HCT116 (cell line): ENCODE measurements around the gene CTRB2. TPM values are rescaled to one million over a fixed set of nuclear protein-coding genes. Genes with fewer than 3 reads are reported as not detected.

Experiments
- ATAC-seq: fragments of 200-7000 bp; cut with Tn5 transposase; 2 replicates; pipeline ENCODE4 v1.9.1; 2020; ENCODE audit warnings: mild to moderate bottlenecking, moderate library complexity
- BruUV-seq: library from RNA; stranded (reverse); fragments of 400-500 nt; replicated peaks from 2 replicates; lab custom pipeline; 2021; lab: Mats Ljungman, UMichigan
- CTCF ChIA-PET: fragments of 300-600 bp; sonication (Branson Sonifier 250); formaldehyde crosslinking; loops from one replicate; lab custom pipeline; 2021; ENCODE audit warnings: antibody characterized with exemption; lab: Charles Lee
- POLR2A ChIA-PET: fragments of 300-600, 350-600 bp; sonication (Branson Sonifier 250); formaldehyde crosslinking; loops from one replicate; lab custom pipeline; 2021; ENCODE audit warnings: antibody characterized with exemption; lab: Charles Lee
- RAD21 ChIA-PET, 2 experiments: fragments of 300-600 bp; sonication (Branson Sonifier 250); formaldehyde crosslinking; loops; one replicate each; lab custom pipeline; 2023; ENCODE audit warnings: low total read pairs in 2 of 2; ENCODE audit not compliant: uncharacterized antibody in 2 of 2, unreplicated experiment in 2 of 2, low non-redundant PET in 1 of 2; lab: Charles Lee
- DNase-seq: peaks from one replicate; pipeline ENCODE4 v3.0.0-alpha.2; 2010; ENCODE audit warnings: low read depth, low spot score
- H2AFZ ChIP-seq: fragments of 200-600 bp; shearing (Covaris generic), sonication (generic); 2 replicates; pipeline ENCODE4 v1.6.1; 2017; ENCODE audit warnings: low read depth, mixed run types, mixed read lengths, antibody characterized with exemption, low read length; ENCODE audit not compliant: poor library complexity, severe bottlenecking
- H3K27ac ChIP-seq: 2 replicates; pipeline ENCODE4 v1.5.1; 2012; ENCODE audit warnings: low read depth, low read length
- H3K27me3 ChIP-seq: fragments of 200-600 bp; sonication (generic); 2 replicates; pipeline ENCODE4 v1.6.1; 2016; ENCODE audit warnings: mixed run types, low read length, mixed read lengths; ENCODE audit not compliant: insufficient read depth
- H3K36me3 ChIP-seq, 2 experiments: fragments of 200-500 bp in 1 of 2; fragments of 200-600 bp in 1 of 2; sonication (Bioruptor generic) in 1 of 2; sonication (generic) in 1 of 2; 2 replicates each; pipeline versions ENCODE4 v1.5.1 to v1.6.1; 2014 to 2016; ENCODE audit warnings: low read length in 2 of 2, inconsistent platforms in 1 of 2, mixed read lengths in 1 of 2, mixed run types in 1 of 2; ENCODE audit not compliant: insufficient read depth in 2 of 2, control insufficient read depth in 1 of 2
- H3K4me1 ChIP-seq, 2 experiments: fragments of 200-600 bp in 1 of 2; sonication (generic) in 1 of 2; 2 replicates each; pipeline versions ENCODE4 v1.5.1 to v1.6.1; 2012 to 2017; ENCODE audit warnings: low read length in 2 of 2, inconsistent platforms in 1 of 2, mild to moderate bottlenecking in 1 of 2, mixed read lengths in 1 of 2, mixed run types in 1 of 2, moderate library complexity in 1 of 2; ENCODE audit not compliant: insufficient read depth in 2 of 2, control insufficient read depth in 1 of 2
- H3K4me2 ChIP-seq: fragments of 200-600 bp; sonication (generic); 2 replicates; pipeline ENCODE4 v1.6.1; 2017; ENCODE audit warnings: mixed run types, low read length, mixed read lengths
- H3K4me3 ChIP-seq, 2 experiments: fragments of 200-600 bp in 1 of 2; sonication (generic) in 1 of 2; replicated peaks in 1 of 2; 2 replicates each; pipeline ENCODE4 v1.5.1; 2011 to 2016; ENCODE audit warnings: low read length in 2 of 2, control low read depth in 1 of 2, low read depth in 1 of 2, mild to moderate bottlenecking in 1 of 2, mixed read lengths in 1 of 2, mixed run types in 1 of 2
- H3K79me2 ChIP-seq: fragments of 200-600 bp; sonication (generic); 2 replicates; pipeline ENCODE4 v1.6.1; 2017; ENCODE audit warnings: mild to moderate bottlenecking, mixed run types, low read length, moderate library complexity, mixed read lengths; ENCODE audit not compliant: insufficient read depth
- H3K9ac ChIP-seq: fragments of 200-600 bp; sonication (generic); 2 replicates; pipeline ENCODE4 v1.6.1; 2016; ENCODE audit warnings: low read length, mixed read lengths
- H3K9me2 ChIP-seq: fragments of 200-600 bp; sonication (generic), shearing (Covaris generic); 2 replicates; pipeline ENCODE4 v1.6.1; 2017; ENCODE audit warnings: mixed run types, mild to moderate bottlenecking, moderate library complexity; ENCODE audit not compliant: insufficient read depth
- H3K9me3 ChIP-seq, 2 experiments: fragments of 200-500 bp in 1 of 2; fragments of 200-600 bp in 1 of 2; sonication (Bioruptor generic) in 1 of 2; sonication (generic) in 1 of 2; 2 replicates each; pipeline ENCODE4 v1.6.1; 2014 to 2017; ENCODE audit warnings: low read length in 2 of 2, mixed read lengths in 2 of 2, inconsistent platforms in 1 of 2, low read depth in 1 of 2, mild to moderate bottlenecking in 1 of 2, mixed run types in 1 of 2, moderate library complexity in 1 of 2; ENCODE audit not compliant: control insufficient read depth in 1 of 2, insufficient read depth in 1 of 2
- H4K20me1 ChIP-seq: fragments of 200-600 bp; sonication (generic), shearing (Covaris generic); 2 replicates; pipeline ENCODE4 v1.6.1; 2017; ENCODE audit warnings: mixed run types, mild to moderate bottlenecking, moderate library complexity; ENCODE audit not compliant: insufficient read depth
- ATF3 ChIP-seq: IDR thresholded peaks from 2 replicates; pipeline ENCODE4 v1.6.1; 2012
- CEBPB ChIP-seq: IDR thresholded peaks from 2 replicates; pipeline ENCODE4 v1.6.1; 2012; ENCODE audit warnings: low read depth
- CTCF ChIP-seq, 3 experiments: fragments of 200-600 bp in 1 of 3; sonication (generic) in 1 of 3; IDR thresholded peaks in 2 of 3; conservative IDR thresholded peaks in 1 of 3; 2 replicates each; pipeline ENCODE4 v1.5.1; 2012 to 2017; ENCODE audit warnings: low read depth in 2 of 3, low read length in 2 of 3, antibody characterized with exemption in 1 of 3, borderline replicate concordance in 1 of 3, control low read depth in 1 of 3, mild to moderate bottlenecking in 1 of 3, mixed read lengths in 1 of 3, mixed run types in 1 of 3, moderate library complexity in 1 of 3; ENCODE audit not compliant: insufficient read depth in 1 of 3
- EGR1 ChIP-seq: IDR thresholded peaks from 2 replicates; pipeline ENCODE4 v1.6.1; 2012; ENCODE audit warnings: low read depth
- ELF1 ChIP-seq: IDR thresholded peaks from 2 replicates; pipeline ENCODE4 v1.6.1; 2012; ENCODE audit warnings: low read depth, borderline replicate concordance
- FOSL1 ChIP-seq: IDR thresholded peaks from 2 replicates; pipeline ENCODE4 v1.6.1; 2012; ENCODE audit warnings: low read depth
- JUND ChIP-seq: IDR thresholded peaks from 2 replicates; pipeline ENCODE4 v1.6.1; 2012
- MAX ChIP-seq: IDR thresholded peaks from 2 replicates; pipeline ENCODE4 v1.6.1; 2012
- REST ChIP-seq: IDR thresholded peaks from 2 replicates; pipeline ENCODE4 v1.6.1; 2012; ENCODE audit warnings: low read depth
- TCF7L2 ChIP-seq: IDR thresholded peaks from 2 replicates; pipeline ENCODE4 v1.7.0; 2011; ENCODE audit warnings: borderline replicate concordance, inconsistent platforms; ENCODE audit not compliant: insufficient read depth, insufficient read length; ENCODE audit errors: extremely low read depth
- ZBTB33 ChIP-seq: IDR thresholded peaks from 2 replicates; pipeline ENCODE4 v1.6.1; 2011; ENCODE audit warnings: mild to moderate bottlenecking, low read length, moderate library complexity; ENCODE audit not compliant: insufficient replicate concordance; ENCODE audit errors: extremely low read depth
- ZFX ChIP-seq: fragments of 450-650 bp; IDR thresholded peaks from 2 replicates; pipeline ENCODE4 v1.6.1; 2017
- ZNF274 ChIP-seq: fragments of 200-500 bp; sonication (Bioruptor generic); IDR thresholded peaks from 2 replicates; pipeline ENCODE4 v1.6.1; 2014; ENCODE audit warnings: mild to moderate bottlenecking, low read depth, low read length, inconsistent platforms
- intact Hi-C: fragments of 100-400 bp; cut with micrococcal nuclease; formaldehyde crosslinking; loops from 2 replicates; pipeline ENCODE4 v1.10.0; 2022
- total RNA-seq: library from RNA; stranded (reverse); gene quantifications from one replicate; pipeline ENCODE4 v1.2.1, GENCODE V29; 2021; ENCODE audit not compliant: unreplicated experiment

The CTRB2 gene
- total RNA-seq, 1 experiment from 2014 or later: 10.0 TPM

GRCh38 chr16:75252946-75253911, 46.3 kb upstream of the CTRB2 start:
- H3K4me2 ChIP-seq: no peak overlapping the region
- TF ChIP-seq ZFX (no peak), MAX (no peak), TCF7L2 (no peak), REST (no peak), ELF1 (no peak), JUND (no peak), FOSL1 (no peak), ATF3 (no peak), ZBTB33 (no peak), CEBPB (no peak), CTCF (IDR thresholded peaks at IDR 0.05 in 2 of 3, conservative IDR thresholded peaks at IDR 0.05 in 1 of 3; ENCODE audit: borderline replicate concordance in 1 of 3, insufficient read depth in 1 of 3, low read depth in 2 of 3, low read length in 2 of 3) (no peak), EGR1 (no peak), ZNF274 (no peak)
- BruUV-seq: no TSS peak
- no peaks in the 10 kb centered on the region for H3K9me3 ChIP-seq
- H3K4me3 ChIP-seq: no peak overlapping the region
- H3K4me1 ChIP-seq: peaks cover 48 to 80% of the 10 kb centered on the region in 2 experiments
- no peaks in the 10 kb centered on the region for H3K36me3 ChIP-seq
- H3K27ac ChIP-seq: 0 out of 2 replicates have a peak overlapping the region, but pooled peaks have one; percentile 77
- ChIA-PET CTCF (interaction anchor here (0.6 kb wide), 1 partner anchor 100 kb away, joined by 3 read pairs; no protein-coding TSS in a partner anchor), POLR2A (no interaction called here), RAD21 (no interaction called here)
- no peaks in the 10 kb centered on the region for H3K27me3 ChIP-seq
- intact Hi-C loops: no loop called here
- DNase-seq (no peak), ATAC-seq (no peak)
- no peaks in the 10 kb centered on the region for H4K20me1 ChIP-seq
- no peaks in the 10 kb centered on the region for H3K9me2 ChIP-seq
- H3K9ac ChIP-seq: no peak overlapping the region
- no peak overlapping the region for H2AFZ ChIP-seq
- peaks cover 71% of the 10 kb centered on the region for H3K79me2 ChIP-seq
